ENCODE results near the gene MRAS.
"Not testable (repeated sequence)": the region's sequence is repeated elsewhere in the genome, so short reads cannot be mapped to it uniquely, and the experiment has no call there.

MRAS gene

DNA sequence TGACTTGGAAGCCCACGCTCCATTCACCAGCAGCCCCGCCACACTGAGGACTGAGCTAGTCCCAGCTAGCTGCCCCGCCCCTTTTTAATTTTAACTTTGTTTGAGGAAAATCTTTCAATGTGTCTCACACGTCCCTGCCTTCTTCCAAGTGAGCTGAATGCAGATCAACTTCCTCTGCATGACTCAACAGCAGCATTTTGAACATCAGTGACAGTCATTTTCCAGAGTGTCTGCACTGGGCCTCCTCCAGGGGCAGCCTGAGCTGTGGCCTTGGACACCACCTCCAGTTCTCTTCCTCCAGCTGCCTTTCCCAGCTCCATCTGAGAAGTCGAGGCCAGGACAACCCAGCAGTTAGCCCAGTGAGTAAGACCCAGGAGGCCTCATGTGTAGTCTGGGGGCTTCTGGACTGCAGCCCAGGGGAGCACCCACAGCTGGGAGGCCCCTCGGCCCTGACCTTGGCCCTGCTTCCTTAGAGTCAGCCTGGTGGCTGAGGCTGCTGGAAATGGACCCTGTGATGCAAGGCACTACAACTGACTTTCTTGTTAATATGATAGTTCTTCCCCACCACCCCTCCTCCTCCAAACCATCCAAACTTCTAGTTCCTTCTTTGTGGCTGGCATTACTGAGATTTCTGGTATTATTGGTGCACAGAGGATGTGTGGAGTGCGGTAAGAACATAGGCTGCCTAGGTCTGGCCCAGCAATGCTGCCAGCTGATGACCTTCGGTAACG lies 64.6 kb downstream of the MRAS start:
- DNase-seq (ENCODE audit: low read depth in 2 of 2, low spot score in 1 of 2), result no peak

- DNase-seq (ENCODE audit: low read depth in 2 of 2, low spot score in 1 of 2), result not testable (repeated sequence)
Measured at GRCh38 chr3:138416236-138416635, 67.9 kb downstream of the MRAS start.

GRCh38 chr3:138417559-138417982 lies 69.2 kb downstream of the MRAS start:
- DNase-seq (ENCODE audit: low read depth in 2 of 2, low spot score in 1 of 2), result peak; percentile 15 to 17

GRCh38 chr3:138418601-138419206 lies 70.3 kb downstream of the MRAS start:
- DNase-seq (ENCODE audit: low read depth in 2 of 2, low spot score in 1 of 2), result no peak

DNA sequence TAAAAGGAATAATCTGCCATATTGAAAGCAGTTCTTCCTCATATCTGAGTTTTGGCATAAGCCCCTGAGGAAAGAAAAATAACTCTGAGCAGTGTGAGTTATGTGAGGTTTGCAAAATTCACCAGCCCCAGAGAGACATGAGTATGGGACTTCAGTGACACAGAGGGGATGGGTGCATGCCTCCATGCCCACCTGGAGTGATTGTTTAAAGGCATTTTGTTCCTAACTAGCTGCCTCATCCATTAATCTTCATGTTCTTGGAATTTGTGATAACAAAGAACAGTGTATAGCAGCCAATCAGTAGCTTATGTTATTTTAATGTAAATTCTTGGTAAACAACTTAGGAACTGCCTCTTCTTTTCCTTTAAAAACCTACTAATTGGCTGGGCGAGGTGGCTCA lies 74.9 kb downstream of the MRAS start:
- DNase-seq (ENCODE audit: low read depth in 2 of 2, low spot score in 1 of 2), result no peak

GRCh38 chr3:138424323-138424722 lies 75.9 kb downstream of the MRAS start:
- no peak for DNase-seq (ENCODE audit: low read depth in 2 of 2, low spot score in 1 of 2)

DNA sequence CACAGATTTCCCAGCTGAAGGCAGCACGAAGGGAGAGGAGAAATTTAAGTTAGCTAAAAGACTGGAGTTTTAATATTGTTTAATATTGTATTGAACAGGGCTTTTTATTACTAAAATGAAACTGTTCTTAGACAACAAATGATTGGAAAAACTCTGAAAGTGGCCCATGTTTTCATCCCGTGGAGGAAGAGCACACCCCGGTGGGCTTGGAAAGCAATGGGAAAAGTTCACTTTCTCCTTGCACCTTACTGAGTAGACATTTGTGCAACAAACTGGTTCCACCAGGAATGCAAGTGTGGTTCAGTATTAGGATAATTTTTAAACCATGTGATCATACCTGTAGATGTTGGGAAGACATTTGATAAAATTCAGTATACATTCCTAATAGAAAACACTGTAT lies 77.8 kb downstream of the MRAS start:
- no peak for DNase-seq (ENCODE audit: low read depth in 2 of 2, low spot score in 1 of 2)

GRCh38 chr3:138426754-138427153 lies 78.4 kb downstream of the MRAS start:
- DNase-seq (ENCODE audit: low read depth in 2 of 2, low spot score in 1 of 2), result not testable (repeated sequence)

DNA sequence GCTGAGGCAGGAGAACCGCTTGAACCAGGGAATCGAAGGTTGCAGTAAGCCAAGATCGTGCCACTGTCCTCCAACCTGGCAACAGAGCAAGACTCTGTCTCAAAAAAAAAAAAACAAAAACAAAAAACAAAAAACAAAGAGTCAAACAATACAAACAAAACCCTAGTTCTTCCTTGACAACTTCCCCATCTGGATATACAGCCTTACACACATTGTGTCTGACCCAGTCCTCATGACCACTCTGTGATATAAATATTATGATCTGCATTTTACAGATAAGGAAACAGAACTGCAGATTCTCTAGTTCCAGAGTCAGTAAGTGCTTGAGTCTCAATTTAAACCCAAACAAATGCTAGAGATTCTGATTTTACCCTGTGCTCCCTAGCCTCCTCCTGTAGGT lies 81.3 kb downstream of the MRAS start:
- DNase-seq (ENCODE audit: low read depth in 2 of 2, low spot score in 1 of 2), result no peak

DNA sequence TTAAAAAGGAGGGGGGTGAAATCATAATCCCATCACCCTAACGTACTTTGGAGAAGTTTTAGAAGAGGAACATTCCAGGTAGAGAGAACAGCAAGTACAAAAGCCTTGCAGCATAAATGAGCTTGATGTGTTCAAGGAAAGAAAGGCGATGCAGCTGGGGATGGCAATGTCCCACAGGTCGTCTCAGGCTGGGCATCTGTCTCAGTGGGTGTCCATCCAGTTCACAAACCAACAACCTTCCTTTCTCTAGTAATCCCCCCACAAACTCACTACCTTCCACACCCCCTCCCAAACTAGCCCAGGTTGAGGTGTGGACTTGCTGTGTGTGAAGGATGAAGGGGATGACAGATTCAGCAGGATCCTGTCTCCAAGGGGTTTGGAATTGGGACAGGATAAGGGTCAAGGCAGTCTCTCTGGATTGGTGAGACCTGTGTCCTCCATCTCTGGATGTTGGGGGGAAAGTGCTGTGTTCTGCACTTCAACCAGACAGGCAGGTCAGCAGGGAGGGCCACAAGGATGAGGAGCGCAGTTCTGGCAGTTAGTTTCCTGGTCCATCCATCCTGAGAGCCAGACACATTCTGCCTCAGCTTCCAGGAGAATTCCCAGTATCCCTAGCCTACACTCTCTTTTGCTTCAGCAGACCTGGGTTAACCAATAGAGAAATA lies 84.3 kb downstream of the MRAS start:
- no peak for DNase-seq (ENCODE audit: low read depth in 2 of 2, low spot score in 1 of 2)

GRCh38 chr3:138433892-138434275 lies 85.5 kb downstream of the MRAS start:
- DNase-seq (ENCODE audit: low read depth in 2 of 2, low spot score in 1 of 2), result no peak

GRCh38 chr3:138434276-138434874 lies 86.0 kb downstream of the MRAS start, which contains the start of gene ESYT3:
Gene ESYT3 (plus strand): TSS chr3:138434616. CDS start chr3:138434799, 183 bp downstream.
- no peak for DNase-seq (ENCODE audit: low read depth in 2 of 2, low spot score in 1 of 2)

DNA sequence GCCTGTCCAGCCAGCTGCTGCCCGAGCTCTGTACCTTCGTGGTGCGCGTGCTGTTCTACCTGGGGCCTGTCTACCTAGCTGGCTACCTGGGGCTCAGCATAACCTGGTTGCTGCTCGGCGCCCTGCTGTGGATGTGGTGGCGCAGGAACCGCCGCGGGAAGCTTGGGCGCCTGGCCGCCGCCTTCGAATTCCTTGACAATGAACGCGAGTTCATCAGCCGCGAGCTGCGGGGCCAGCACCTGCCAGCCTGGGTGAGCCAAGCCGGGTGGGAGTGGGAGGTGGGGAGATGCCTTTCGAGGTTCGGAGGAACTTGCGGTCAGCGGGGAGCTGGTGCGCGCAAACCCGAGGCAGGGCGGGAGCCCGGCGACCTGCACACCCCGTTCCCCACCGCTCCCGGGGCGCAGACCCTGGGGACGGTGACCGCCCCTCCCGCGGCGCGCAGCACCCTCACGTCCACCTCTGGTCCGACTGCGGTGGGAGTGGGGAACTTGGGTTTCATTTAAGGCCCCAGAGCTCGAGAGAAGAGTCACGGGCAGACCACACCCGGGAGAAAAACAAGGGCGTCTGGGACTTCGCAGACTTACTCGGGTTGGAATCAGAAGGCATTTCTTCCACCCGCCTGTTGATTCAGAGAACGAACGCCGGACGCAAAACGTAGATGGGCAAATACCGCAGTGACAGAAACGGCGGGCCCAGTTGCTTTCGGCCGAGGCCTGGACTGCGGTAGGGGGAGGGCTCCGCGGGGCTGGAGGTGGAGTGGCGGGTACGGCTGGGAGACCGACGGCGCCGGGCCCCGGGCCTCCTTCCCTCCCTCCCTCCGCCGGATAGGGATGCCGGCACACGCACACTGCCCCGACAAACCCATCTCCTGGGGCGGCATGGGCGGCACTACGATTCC lies 86.7 kb downstream of the MRAS start:
- DNase-seq (ENCODE audit: low read depth in 2 of 2, low spot score in 1 of 2), result no peak

GRCh38 chr3:138435840-138436239 lies 87.5 kb downstream of the MRAS start:
- no peak for DNase-seq (ENCODE audit: low read depth in 2 of 2, low spot score in 1 of 2)

- no peak for DNase-seq (ENCODE audit: low read depth in 2 of 2, low spot score in 1 of 2)
Measured at GRCh38 chr3:138437281-138437680, 88.9 kb downstream of the MRAS start.

- DNase-seq (ENCODE audit: low read depth in 2 of 2, low spot score in 1 of 2), result no peak
Measured at GRCh38 chr3:138438896-138439295, 90.5 kb downstream of the MRAS start.

DNA sequence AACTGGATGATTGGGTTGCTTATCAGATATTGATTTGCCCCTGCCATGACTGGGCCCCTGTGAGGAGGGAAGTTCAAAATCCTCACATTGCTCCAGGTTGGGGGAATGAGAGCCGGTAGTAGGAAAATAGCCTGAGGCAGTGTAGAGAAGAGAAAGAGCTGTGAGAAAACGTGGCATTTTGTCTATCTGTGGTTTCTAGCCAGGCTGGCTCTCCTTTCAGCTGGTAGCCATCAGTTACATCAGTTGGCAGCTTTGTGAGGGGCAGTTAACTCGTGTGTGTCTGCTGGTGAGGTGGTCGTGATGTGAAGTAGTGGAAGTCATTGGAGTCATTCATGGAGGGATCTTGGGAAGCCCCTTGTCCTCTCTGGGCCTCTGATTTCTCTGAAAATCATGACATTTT lies 91.3 kb downstream of the MRAS start:
- DNase-seq (ENCODE audit: low read depth in 2 of 2, low spot score in 1 of 2), result no peak

- DNase-seq (ENCODE audit: low read depth in 2 of 2, low spot score in 1 of 2), result no peak
Measured at GRCh38 chr3:138440121-138440521, 91.7 kb downstream of the MRAS start.

DNA sequence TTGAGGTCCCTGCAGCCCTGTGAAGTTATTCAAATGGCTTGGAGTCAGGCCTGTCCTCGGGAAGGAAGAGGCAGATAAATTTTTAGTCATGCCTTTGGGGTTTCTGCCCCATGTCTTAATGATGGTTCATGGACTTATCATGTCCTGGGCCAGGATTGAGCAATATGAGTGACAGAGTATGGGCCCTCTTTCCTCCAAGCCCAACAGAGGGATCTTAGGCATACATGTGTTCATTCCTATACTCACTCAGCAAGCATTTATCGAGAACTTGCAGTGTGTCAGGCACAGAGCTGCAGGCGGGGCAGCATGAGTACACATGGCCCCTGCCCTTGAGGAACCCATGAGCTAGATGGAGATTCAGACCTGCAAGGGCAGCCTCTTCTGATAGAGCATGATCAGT lies 92.2 kb downstream of the MRAS start:
- no peak for DNase-seq (ENCODE audit: low read depth in 2 of 2, low spot score in 1 of 2)

DNA sequence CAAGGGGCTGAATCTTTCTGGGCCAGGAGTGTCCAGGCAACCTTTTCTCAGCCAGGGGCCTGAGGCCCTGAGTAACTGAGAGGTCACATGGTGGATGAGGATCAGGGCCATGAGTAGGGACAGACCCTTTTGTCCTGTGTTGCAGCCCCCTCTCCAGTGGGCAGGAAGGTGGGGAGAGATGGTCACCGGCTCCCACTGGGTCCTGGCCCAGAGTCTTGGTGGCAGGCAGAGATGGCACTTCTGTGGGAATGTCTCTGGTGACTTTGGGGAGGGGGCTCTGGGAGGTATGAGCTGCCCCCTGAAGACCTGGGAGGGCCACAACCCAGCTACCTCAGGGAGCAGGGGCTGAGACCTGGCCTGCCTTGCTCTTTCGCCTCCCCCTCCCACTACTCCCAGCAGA lies 92.9 kb downstream of the MRAS start:
- DNase-seq (ENCODE audit: low read depth in 2 of 2, low spot score in 1 of 2), result no peak

GRCh38 chr3:138441742-138442141 lies 93.4 kb downstream of the MRAS start:
- no peak for DNase-seq (ENCODE audit: low read depth in 2 of 2, low spot score in 1 of 2)

All from stimulated activated CD8-positive, alpha-beta memory T cell treated with anti-CD3 and anti-CD28 coated beads, Interleukin-4, amount 100 ng/mL, for 4 hours (primary cell).